H9 (cell line): Measurements from ENCODE around the gene CAT. TPM values are rescaled to one million over a fixed set of nuclear protein-coding genes. Genes with fewer than 3 reads are reported as not detected.

Source experiments
- DNase-seq: peaks from one replicate; pipeline ENCODE4 v3.0.0-alpha.2; 2017
- H2AFZ ChIP-seq: one replicate; pipeline ENCODE4 v1.6.1; 2013; ENCODE audit warnings: mild to moderate bottlenecking, low read length, control low read depth, moderate library complexity
- H2AK5ac ChIP-seq: 2 replicates; pipeline ENCODE4 v1.6.1; 2013; ENCODE audit warnings: low read length, control low read depth, mixed read lengths; ENCODE audit not compliant: insufficient read length
- H2BK120ac ChIP-seq: one replicate; pipeline ENCODE4 v1.6.1; 2013; ENCODE audit warnings: low read depth, mild to moderate bottlenecking, low read length, control low read depth, inconsistent platforms; ENCODE audit not compliant: poor library complexity, severe bottlenecking
- H2BK12ac ChIP-seq: 2 replicates; pipeline ENCODE4 v1.6.1; 2013; ENCODE audit warnings: low read length, control low read depth, mixed read lengths, low read depth; ENCODE audit not compliant: insufficient read length
- H2BK15ac ChIP-seq: 2 replicates; pipeline ENCODE4 v1.6.1; 2013; ENCODE audit warnings: low read depth, low read length, control low read depth
- H2BK20ac ChIP-seq: one replicate; pipeline ENCODE4 v1.6.1; 2013; ENCODE audit warnings: low read depth, mild to moderate bottlenecking, low read length, control low read depth, inconsistent platforms; ENCODE audit not compliant: poor library complexity, severe bottlenecking
- H2BK5ac ChIP-seq: 2 replicates; pipeline ENCODE4 v1.6.1; 2013; ENCODE audit warnings: low read length, control low read depth, mixed read lengths; ENCODE audit not compliant: insufficient read length
- H3K14ac ChIP-seq: 2 replicates; pipeline ENCODE4 v1.6.1; 2013; ENCODE audit warnings: low read length, control low read depth; ENCODE audit not compliant: insufficient read depth
- H3K18ac ChIP-seq: 2 replicates; pipeline ENCODE4 v1.6.1; 2013; ENCODE audit warnings: low read depth, mild to moderate bottlenecking, mixed read lengths, low read length, control low read depth; ENCODE audit not compliant: insufficient read length
- H3K23ac ChIP-seq: 2 replicates; pipeline ENCODE4 v1.6.1; 2013; ENCODE audit warnings: low read length, control low read depth, mixed read lengths, low read depth; ENCODE audit not compliant: insufficient read length
- H3K23me2 ChIP-seq: 2 replicates; pipeline ENCODE4 v1.6.1; 2013; ENCODE audit warnings: low read depth, mild to moderate bottlenecking, mixed read lengths, low read length, control low read depth; ENCODE audit not compliant: insufficient read length, poor library complexity, severe bottlenecking
- H3K27ac ChIP-seq: 2 replicates; pipeline ENCODE4 v1.5.1; 2013; ENCODE audit warnings: low read length, control low read depth, mixed read lengths, low read depth; ENCODE audit not compliant: insufficient read length
- H3K27me3 ChIP-seq: 2 replicates; pipeline ENCODE4 v1.6.1; 2013; ENCODE audit warnings: low read length, control low read depth, inconsistent platforms; ENCODE audit not compliant: insufficient read depth
- H3K4ac ChIP-seq: 2 replicates; pipeline ENCODE4 v1.6.1; 2013; ENCODE audit warnings: low read depth, mild to moderate bottlenecking, control low read depth, inconsistent platforms, low read length, moderate library complexity
- H3K4me1 ChIP-seq: 2 replicates; pipeline ENCODE4 v1.6.1; 2013; ENCODE audit warnings: low read length, control low read depth, inconsistent platforms; ENCODE audit not compliant: insufficient read depth
- H3K4me2 ChIP-seq: 2 replicates; pipeline ENCODE4 v1.6.1; 2013; ENCODE audit warnings: low read length, control low read depth, mixed read lengths; ENCODE audit not compliant: insufficient read length, insufficient read depth
- H3K56ac ChIP-seq: 2 replicates; pipeline ENCODE4 v1.6.1; 2013; ENCODE audit warnings: low read depth, mild to moderate bottlenecking, mixed read lengths, low read length, control low read depth; ENCODE audit not compliant: insufficient read length
- H3K79me1 ChIP-seq: 2 replicates; pipeline ENCODE4 v1.6.1; 2013; ENCODE audit warnings: low read depth, mild to moderate bottlenecking, moderate library complexity, low read length, control low read depth, inconsistent platforms; ENCODE audit not compliant: insufficient read depth, poor library complexity, severe bottlenecking
- H3K79me2 ChIP-seq: 2 replicates; pipeline ENCODE4 v1.6.1; 2013; ENCODE audit warnings: low read length, control low read depth, inconsistent platforms; ENCODE audit not compliant: insufficient read depth
- H3K9ac ChIP-seq: 2 replicates; pipeline ENCODE4 v1.6.1; 2013; ENCODE audit warnings: low read length, control low read depth, mixed read lengths; ENCODE audit not compliant: insufficient read length; ENCODE audit errors: extremely low read depth
- H3K9me3 ChIP-seq: one replicate; pipeline ENCODE4 v1.6.1; 2013; ENCODE audit warnings: low read depth, low read length, inconsistent platforms; ENCODE audit not compliant: control insufficient read depth
- H3T11ph ChIP-seq: one replicate; pipeline ENCODE4 v1.6.1; 2013; ENCODE audit warnings: mild to moderate bottlenecking, low read length, control low read depth, inconsistent platforms
- H4K20me1 ChIP-seq: one replicate; pipeline ENCODE4 v1.6.1; 2013; ENCODE audit not compliant: control insufficient read depth, insufficient read length, insufficient read depth
- H4K5ac ChIP-seq: 2 replicates; pipeline ENCODE4 v1.6.1; 2013; ENCODE audit warnings: low read depth, mild to moderate bottlenecking, mixed read lengths, low read length, control low read depth; ENCODE audit not compliant: insufficient read length
- H4K8ac ChIP-seq: replicated peaks from 2 replicates; pipeline ENCODE4 v1.6.1; 2013; ENCODE audit warnings: low read length, control low read depth, mixed read lengths, low read depth; ENCODE audit not compliant: insufficient read length
- H4K91ac ChIP-seq: 2 replicates; pipeline ENCODE4 v1.6.1; 2013; ENCODE audit warnings: low read depth, mild to moderate bottlenecking, moderate library complexity, mixed read lengths, low read length, control low read depth; ENCODE audit not compliant: insufficient read length
- H3K27ac Mint-ChIP-seq, 3 experiments: 2 replicates in 2 of 3; 3 replicates in 1 of 3; pipeline ENCODE4 v1.8.0; 2020 to 2021; ENCODE audit warnings: mixed read lengths in 3 of 3, mild to moderate bottlenecking in 1 of 3, moderate library complexity in 1 of 3
- H3K27me3 Mint-ChIP-seq: 2 replicates; pipeline ENCODE4 v1.8.0; 2021; ENCODE audit warnings: low read depth, mild to moderate bottlenecking, moderate library complexity, mixed read lengths
- H3K36me3 Mint-ChIP-seq, 3 experiments: 2 replicates in 2 of 3; 3 replicates in 1 of 3; pipeline ENCODE4 v1.8.0; 2020 to 2021; ENCODE audit warnings: low read depth in 3 of 3, mixed read lengths in 3 of 3; ENCODE audit not compliant: insufficient read depth in 1 of 3
- H3K4me1 Mint-ChIP-seq, 2 experiments: 2 replicates each; pipeline ENCODE4 v1.8.0; 2020; ENCODE audit warnings: mixed read lengths in 2 of 2
- H3K4me3 Mint-ChIP-seq, 2 experiments: 2 replicates in 1 of 2; 3 replicates in 1 of 2; pipeline ENCODE4 v1.8.0; 2020 to 2021; ENCODE audit warnings: mild to moderate bottlenecking in 2 of 2, mixed read lengths in 2 of 2, moderate library complexity in 1 of 2
- H3K9me3 Mint-ChIP-seq, 2 experiments: 2 replicates in 1 of 2; 3 replicates in 1 of 2; pipeline ENCODE4 v1.8.0; 2020; ENCODE audit warnings: mild to moderate bottlenecking in 2 of 2, mixed read lengths in 2 of 2, moderate library complexity in 1 of 2
- WGBS: extraction: QIAGEN DNeasy Blood & Tissue Kit; methylation state at CpG from one replicate; pipeline ENCODE4 v1.1.7; 2013; ENCODE audit warnings: missing lambda C conversion rate, low lambda C conversion rate, mixed read lengths; ENCODE audit not compliant: insufficient read length; ENCODE audit errors: extremely low coverage; 5-methylcytosine and 5-hydroxymethylcytosine counted together
- total RNA-seq: library from RNA; stranded (reverse); gene quantifications from 2 replicates; pipeline ENCODE4 v1.2.1, GENCODE V29; 2021
- TF ChIP-seq, protein P1 (sequence below): fragments of 200-600 bp; sonication (generic); conservative IDR thresholded peaks from 3 replicates; pipeline ENCODE4 v1.8.0; 2021; ENCODE audit warnings: antibody characterized with exemption, mild to moderate bottlenecking

Gene CAT
- total RNA-seq, 1 experiment from 2014 or later: 9.9 TPM

DNA sequence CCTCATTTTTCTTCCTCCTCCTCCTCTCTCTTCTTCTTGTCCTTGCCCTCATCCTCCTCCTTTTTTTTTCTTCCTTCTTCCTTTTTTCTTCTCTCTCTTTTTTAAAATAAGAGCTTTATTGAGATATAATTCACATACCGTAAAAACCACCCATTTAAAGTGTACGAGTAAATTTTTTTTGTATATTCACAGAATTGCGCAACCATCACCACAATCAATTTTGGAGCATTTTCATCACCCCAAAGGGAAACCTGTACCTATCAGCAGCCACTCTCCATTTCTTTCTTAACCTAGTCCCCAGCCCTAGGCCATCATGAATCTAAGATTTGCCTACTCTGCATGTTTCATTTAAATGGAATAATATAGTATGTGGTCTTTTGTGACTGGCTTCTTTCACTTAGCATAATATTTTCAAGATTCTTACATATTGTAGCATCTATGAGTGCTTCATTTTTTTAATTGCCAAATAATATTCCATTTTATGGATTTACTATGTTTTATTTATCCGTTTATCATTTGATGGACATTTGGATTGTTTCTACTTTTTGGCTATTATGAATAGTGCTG lies 35.0 kb downstream of the CAT start:
- Histone ChIP-seq H4K5ac (no peak overlapping the region), H4K20me1 (no peaks in the 10 kb centered on the region), H3K56ac (no peak overlapping the region), H3K4me2 (no peak overlapping the region), H3K4me1 (no peaks in the 10 kb centered on the region), H3K23me2 (no peaks in the 10 kb centered on the region), H2BK120ac (no peak overlapping the region), H3K79me2 (no peaks in the 10 kb centered on the region), H3K9me3 (no peaks in the 10 kb centered on the region), H3K9ac (no peak overlapping the region), H2AFZ (no peak overlapping the region), H2BK20ac (no peak overlapping the region), H3K4ac (no peak overlapping the region), H3K23ac (no peak overlapping the region), H3K79me1 (no peaks in the 10 kb centered on the region), H4K8ac (no peak overlapping the region), H3K18ac (no peak overlapping the region), H2BK15ac (no peak overlapping the region), H4K91ac (no peak overlapping the region), H2BK5ac (no peak overlapping the region), H3K27ac (no peak overlapping the region), H2BK12ac (no peak overlapping the region), H2AK5ac (no peak overlapping the region), H3K14ac (no peak overlapping the region), H3K27me3 (no peaks in the 10 kb centered on the region), H3T11ph (no peak overlapping the region)
- TF ChIP-seq, protein P1, sequence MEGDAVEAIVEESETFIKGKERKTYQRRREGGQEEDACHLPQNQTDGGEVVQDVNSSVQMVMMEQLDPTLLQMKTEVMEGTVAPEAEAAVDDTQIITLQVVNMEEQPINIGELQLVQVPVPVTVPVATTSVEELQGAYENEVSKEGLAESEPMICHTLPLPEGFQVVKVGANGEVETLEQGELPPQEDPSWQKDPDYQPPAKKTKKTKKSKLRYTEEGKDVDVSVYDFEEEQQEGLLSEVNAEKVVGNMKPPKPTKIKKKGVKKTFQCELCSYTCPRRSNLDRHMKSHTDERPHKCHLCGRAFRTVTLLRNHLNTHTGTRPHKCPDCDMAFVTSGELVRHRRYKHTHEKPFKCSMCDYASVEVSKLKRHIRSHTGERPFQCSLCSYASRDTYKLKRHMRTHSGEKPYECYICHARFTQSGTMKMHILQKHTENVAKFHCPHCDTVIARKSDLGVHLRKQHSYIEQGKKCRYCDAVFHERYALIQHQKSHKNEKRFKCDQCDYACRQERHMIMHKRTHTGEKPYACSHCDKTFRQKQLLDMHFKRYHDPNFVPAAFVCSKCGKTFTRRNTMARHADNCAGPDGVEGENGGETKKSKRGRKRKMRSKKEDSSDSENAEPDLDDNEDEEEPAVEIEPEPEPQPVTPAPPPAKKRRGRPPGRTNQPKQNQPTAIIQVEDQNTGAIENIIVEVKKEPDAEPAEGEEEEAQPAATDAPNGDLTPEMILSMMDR: no peak
- Mint-ChIP-seq H3K9me3 (no peaks in the 10 kb centered on the region), H3K27me3 (peaks cover 2% of the 10 kb centered on the region), H3K36me3 (peaks cover 0 to 41% (median 0%) of the 10 kb centered on the region in 3 experiments; a peak in 3 of 7 replicates), H3K4me1 (no peaks in the 10 kb centered on the region), H3K4me3 (no peak overlapping the region), H3K27ac (no peak overlapping the region)
- no CpG with 5 or more reads among the region's 4 CpGs for WGBS
- DNase-seq: no peak
